PFSK-1 (cell line): Measurements from ENCODE around the gene PCDHB8.

Experiments used
- FOXP2 ChIP-seq: optimal IDR thresholded peaks from 2 replicates; pipeline ENCODE3; 2011; ENCODE audit warnings: borderline replicate concordance, control low read depth, inconsistent platforms; ENCODE audit not compliant: insufficient read depth; ENCODE audit errors: extremely low read length, extremely low read depth
- POLR2AphosphoS5 ChIP-seq: IDR thresholded peaks from 2 replicates; pipeline ENCODE4 v1.6.1; 2012; ENCODE audit warnings: low read depth, mild to moderate bottlenecking, control low read depth, low read length, moderate library complexity
- REST ChIP-seq, 2 experiments: IDR thresholded peaks; 2 replicates each; pipeline versions ENCODE4 v1.6.1 to v1.8.0; 2011 to 2012; ENCODE audit warnings: low read depth in 2 of 2, low read length in 2 of 2, control low read depth in 1 of 2, inconsistent platforms in 1 of 2, mild to moderate bottlenecking in 1 of 2, moderate library complexity in 1 of 2; ENCODE audit not compliant: insufficient read depth in 1 of 2
- SIN3A ChIP-seq: IDR thresholded peaks from 2 replicates; pipeline ENCODE4 v1.6.1; 2012; ENCODE audit warnings: mild to moderate bottlenecking, low read length, moderate library complexity, borderline replicate concordance; ENCODE audit not compliant: insufficient read depth
- TAF1 ChIP-seq: IDR thresholded peaks from 2 replicates; pipeline ENCODE4 v1.6.1; 2012; ENCODE audit warnings: low read length, control low read depth, borderline replicate concordance; ENCODE audit not compliant: insufficient read depth

- TF ChIP-seq POLR2AphosphoS5: no peak
- no peak for TF ChIP-seq REST (IDR thresholded peaks at IDR 0.05; ENCODE audit: insufficient read depth in 1 of 2, low read depth in 2 of 2, low read length in 2 of 2)
- TF ChIP-seq TAF1: no peak
- TF ChIP-seq SIN3A: no peak
- TF ChIP-seq FOXP2: no peak
Measured at GRCh38 chr5:141208478-141208877, 30.9 kb downstream of the PCDHB8 start, which contains the start of gene PCDHB12.
